HG03342 (cell line): Measurements from ENCODE around the gene AXL.
A peak's percentile ranks its signal among the peaks of the same experiment; 100 is the strongest.

Source experiments
- ATAC-seq: cut with Tn5 transposase; IDR thresholded peaks from one replicate; pipeline ENCODE4 v1.9.1; 2021; ENCODE audit warnings: mild to moderate bottlenecking, moderate library complexity; ENCODE audit not compliant: unreplicated experiment

The AXL gene

GRCh38 chr19:41305927-41306793 lies 87.1 kb downstream of the AXL start:
- ATAC-seq: no peak

- ATAC-seq: no peak
These were observed 88.3 kb downstream of the AXL start for GRCh38 chr19:41307090-41307875.

GRCh38 chr19:41307954-41308449 lies 89.0 kb downstream of the AXL start:
- ATAC-seq: no peak

- ATAC-seq: no peak
These were observed 89.6 kb downstream of the AXL start for GRCh38 chr19:41308450-41309179.

GRCh38 chr19:41309180-41310032 lies 90.4 kb downstream of the AXL start:
- ATAC-seq: no peak

- ATAC-seq: peak; percentile 60
These were observed 91.2 kb downstream of the AXL start, which contains the start of gene CCDC97 for GRCh38 chr19:41310033-41310831. Gene CCDC97, plus strand, starts transcription at chr19:41310172. Its CDS starts 139 bp downstream, at chr19:41310311.

GRCh38 chr19:41311072-41311471 lies 92.0 kb downstream of the AXL start:
- no peak for ATAC-seq
